IPS-NIHi7 (cell line): ENCODE data around the gene TPSD1.
"Not testable (repeated sequence)": the region's sequence is repeated elsewhere in the genome, so short reads cannot be mapped to it uniquely, and the experiment has no call there.

Experiments used
- DNase-seq: peaks from one replicate; pipeline ENCODE4 v3.0.0; 2012; ENCODE audit warnings: mixed read lengths; ENCODE audit errors: extremely low spot score

The TPSD1 gene

GRCh38 chr16:1241081-1241480 is 14.8 kb upstream of the TPSD1 start:
- DNase-seq: not testable (repeated sequence)

GRCh38 chr16:1243363-1243762 is 12.5 kb upstream of the TPSD1 start:
- DNase-seq: not testable (repeated sequence)

GRCh38 chr16:1243907-1244850 is 11.7 kb upstream of the TPSD1 start:
- DNase-seq: not testable (repeated sequence)

- DNase-seq: no peak
These were observed 11.0 kb upstream of the TPSD1 start for GRCh38 chr16:1244881-1245280.

GRCh38 chr16:1245452-1246020 is 10.3 kb upstream of the TPSD1 start:
- no peak for DNase-seq

GRCh38 chr16:1247903-1248537 is 7.8 kb upstream of the TPSD1 start:
- DNase-seq: not testable (repeated sequence)

- not testable (repeated sequence) for DNase-seq
These were observed 6.7 kb upstream of the TPSD1 start for GRCh38 chr16:1249031-1249755.

- DNase-seq: not testable (repeated sequence)
These were observed 2.0 kb upstream of the TPSD1 start for GRCh38 chr16:1253701-1254364.

GRCh38 chr16:1254821-1255220 is 1.0 kb upstream of the TPSD1 start:
- DNase-seq: not testable (repeated sequence)

GRCh38 chr16:1256296-1256873 is 516 bp downstream of the TPSD1 start:
- not testable (repeated sequence) for DNase-seq

GRCh38 chr16:1256874-1257322 is 1.0 kb downstream of the TPSD1 start:
- peak; percentile 5 for DNase-seq

GRCh38 chr16:1257561-1258224 is 1.8 kb downstream of the TPSD1 start:
- peak; percentile 10 for DNase-seq

GRCh38 chr16:1258225-1258600 is 2.3 kb downstream of the TPSD1 start:
- no peak for DNase-seq

GRCh38 chr16:1258906-1259759 is 3.3 kb downstream of the TPSD1 start:
- DNase-seq: peak; percentile 27

GRCh38 chr16:1259760-1260068 is 3.8 kb downstream of the TPSD1 start:
- no peak for DNase-seq

GRCh38 chr16:1260101-1260680 is 4.3 kb downstream of the TPSD1 start:
- DNase-seq: no peak

- no peak for DNase-seq
These were observed 5.4 kb downstream of the TPSD1 start for GRCh38 chr16:1261131-1261892.

GRCh38 chr16:1262210-1262845 is 6.5 kb downstream of the TPSD1 start:
- no peak for DNase-seq
